ENCODE data around the gene NINJ2.
"Not testable (repeated sequence)": the region's sequence is repeated elsewhere in the genome, so short reads cannot be mapped to it uniquely, and the experiment has no call there.

Gene NINJ2

GRCh38 chr12:581746-582145 lies 81.5 kb downstream of the NINJ2 start:
- DNase-seq: no peak

- no peak for DNase-seq
Measured at GRCh38 chr12:581321-581720, 81.9 kb downstream of the NINJ2 start.

GRCh38 chr12:580813-581212 lies 82.4 kb downstream of the NINJ2 start:
- no peak for DNase-seq

GRCh38 chr12:579420-580110 lies 83.7 kb downstream of the NINJ2 start:
- DNase-seq: no peak

GRCh38 chr12:578748-579419 lies 84.4 kb downstream of the NINJ2 start:
- DNase-seq: no peak

- DNase-seq: not testable (repeated sequence)
Measured at GRCh38 chr12:577994-578747, 85.1 kb downstream of the NINJ2 start.

GRCh38 chr12:576615-577110 lies 86.6 kb downstream of the NINJ2 start:
- no peak for DNase-seq

- DNase-seq: peak; percentile 83
Measured at GRCh38 chr12:575948-576614, 87.2 kb downstream of the NINJ2 start.

GRCh38 chr12:575129-575502 lies 88.1 kb downstream of the NINJ2 start:
- no peak for DNase-seq

- DNase-seq: no peak
Measured at GRCh38 chr12:574475-575128, 88.6 kb downstream of the NINJ2 start.

GRCh38 chr12:573232-573631 lies 90.0 kb downstream of the NINJ2 start:
- DNase-seq: no peak

- DNase-seq: no peak
Measured at GRCh38 chr12:572532-572899, 90.7 kb downstream of the NINJ2 start.

GRCh38 chr12:571795-572531 lies 91.3 kb downstream of the NINJ2 start:
- no peak for DNase-seq

- DNase-seq: no peak
Measured at GRCh38 chr12:570921-571794, 92.1 kb downstream of the NINJ2 start.

- DNase-seq: no peak
Measured at GRCh38 chr12:570435-570920, 92.8 kb downstream of the NINJ2 start.

- peak; percentile 90 for DNase-seq
Measured at GRCh38 chr12:569803-570434, 93.3 kb downstream of the NINJ2 start.

- DNase-seq: no peak
Measured at GRCh38 chr12:569091-569676, 94.1 kb downstream of the NINJ2 start.

- DNase-seq: no peak
Measured at GRCh38 chr12:568486-568885, 94.8 kb downstream of the NINJ2 start.

- no peak for DNase-seq
Measured at GRCh38 chr12:565589-566105, 97.6 kb downstream of the NINJ2 start.

- DNase-seq: no peak
Measured at GRCh38 chr12:565161-565560, 98.1 kb downstream of the NINJ2 start.
